Measurements from ENCODE around the gene COG5. TPM values are rescaled to one million over a fixed set of nuclear protein-coding genes. Genes with fewer than 3 reads are reported as not detected.

Gene COG5
- total and polyA plus RNA-seq, 2 of the 8 experiments (the other 6 are each of a cell fraction or from before 2014, with no cell fraction given), result 10.5 to 28.1 TPM

DNA sequence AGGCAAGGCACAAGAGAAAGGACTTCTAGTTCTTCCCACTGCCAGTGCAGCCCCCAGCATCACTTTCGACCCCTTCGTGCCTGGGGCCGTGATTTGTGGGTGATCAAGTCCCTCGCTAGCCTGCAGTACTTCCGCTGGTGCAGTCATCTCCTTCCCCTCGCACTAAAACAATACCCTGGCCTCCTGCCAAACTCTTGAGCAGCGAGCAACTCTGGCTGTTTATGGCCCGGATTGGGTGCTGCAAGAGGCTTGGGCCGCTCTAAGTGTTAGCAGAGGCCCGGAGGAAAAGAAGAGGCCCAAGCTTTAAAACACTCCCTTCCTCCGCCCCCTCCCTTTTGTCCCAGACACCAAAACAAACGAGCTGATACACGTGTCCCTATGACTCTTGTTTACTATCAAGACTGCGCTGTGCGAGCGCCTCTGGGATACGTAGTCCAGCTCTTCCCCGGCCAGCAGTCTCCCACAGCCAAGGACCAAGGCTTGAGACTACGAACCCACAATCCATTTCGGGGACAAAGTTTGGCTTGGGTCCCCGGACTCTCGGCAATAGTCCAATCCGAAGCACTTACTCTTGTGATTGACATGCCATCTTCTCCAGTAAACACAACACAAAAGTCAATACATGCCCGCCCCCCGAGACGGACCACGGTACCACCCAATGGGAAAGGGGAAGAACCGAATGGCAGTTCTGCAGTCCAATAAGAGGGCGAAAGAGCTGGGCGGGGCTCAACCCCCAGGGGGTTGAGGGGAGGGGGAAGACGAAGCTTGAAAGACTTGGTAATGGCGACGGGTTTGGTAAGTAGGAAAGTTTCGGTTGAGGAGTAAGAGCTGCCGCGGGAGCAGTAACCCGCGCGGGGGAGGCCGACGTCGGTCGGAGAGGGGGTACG, 395.2 kb downstream of the COG5 start, which contains the start of gene HBP1 (continued):
- no peak for TF ChIP-seq BRCA1 (IDR thresholded peaks at IDR 0.05; ENCODE audit: low read depth, low read length)
- no peak for TF ChIP-seq RXRA (IDR thresholded peaks at IDR 0.05; ENCODE audit: insufficient read depth, low read depth, low read length)
- peak; percentile 75 for TF ChIP-seq TBP (IDR thresholded peaks at IDR 0.05; ENCODE audit: low read depth, low read length)
- TF ChIP-seq NANOG (IDR thresholded peaks at IDR 0.05; ENCODE audit: insufficient read depth, low read depth, low read length, poor library complexity, severe bottlenecking), result no peak
- no peak for TF ChIP-seq CHD1 (IDR thresholded peaks at IDR 0.05; ENCODE audit: low read depth, low read length)
- peak; percentile 92 for TF ChIP-seq YY1 (IDR thresholded peaks at IDR 0.05; ENCODE audit: low read depth, low read length)
- TF ChIP-seq, protein P1, sequence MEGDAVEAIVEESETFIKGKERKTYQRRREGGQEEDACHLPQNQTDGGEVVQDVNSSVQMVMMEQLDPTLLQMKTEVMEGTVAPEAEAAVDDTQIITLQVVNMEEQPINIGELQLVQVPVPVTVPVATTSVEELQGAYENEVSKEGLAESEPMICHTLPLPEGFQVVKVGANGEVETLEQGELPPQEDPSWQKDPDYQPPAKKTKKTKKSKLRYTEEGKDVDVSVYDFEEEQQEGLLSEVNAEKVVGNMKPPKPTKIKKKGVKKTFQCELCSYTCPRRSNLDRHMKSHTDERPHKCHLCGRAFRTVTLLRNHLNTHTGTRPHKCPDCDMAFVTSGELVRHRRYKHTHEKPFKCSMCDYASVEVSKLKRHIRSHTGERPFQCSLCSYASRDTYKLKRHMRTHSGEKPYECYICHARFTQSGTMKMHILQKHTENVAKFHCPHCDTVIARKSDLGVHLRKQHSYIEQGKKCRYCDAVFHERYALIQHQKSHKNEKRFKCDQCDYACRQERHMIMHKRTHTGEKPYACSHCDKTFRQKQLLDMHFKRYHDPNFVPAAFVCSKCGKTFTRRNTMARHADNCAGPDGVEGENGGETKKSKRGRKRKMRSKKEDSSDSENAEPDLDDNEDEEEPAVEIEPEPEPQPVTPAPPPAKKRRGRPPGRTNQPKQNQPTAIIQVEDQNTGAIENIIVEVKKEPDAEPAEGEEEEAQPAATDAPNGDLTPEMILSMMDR (IDR thresholded peaks at IDR 0.05; ENCODE audit: control extremely low read depth in 1 of 3, insufficient read depth in 1 of 3, low read depth in 1 of 3, low read length in 3 of 3), result no peak
- TF ChIP-seq FOSL1 (IDR thresholded peaks at IDR 0.05; ENCODE audit: insufficient read depth, low read depth, low read length), result no peak
- no peak for TF ChIP-seq HDAC6 (IDR thresholded peaks at IDR 0.05; ENCODE audit: low read depth, low read length)
- no peak for TF ChIP-seq ZNF274 (IDR thresholded peaks at IDR 0.05; ENCODE audit: borderline replicate concordance, extremely low read depth, low read length)
- TF ChIP-seq MAFK (IDR thresholded peaks at IDR 0.05; ENCODE audit: low read depth, low read length), result no peak
- no peak for TF ChIP-seq SIRT6 (IDR thresholded peaks at IDR 0.05; ENCODE audit: low read length)
- TF ChIP-seq SP1 (IDR thresholded peaks at IDR 0.05; ENCODE audit: low read depth, low read length), result peak; percentile 99
- no peak for TF ChIP-seq RFX5 (IDR thresholded peaks at IDR 0.05; ENCODE audit: borderline replicate concordance, low read depth, low read length)
- TF ChIP-seq, protein P2, sequence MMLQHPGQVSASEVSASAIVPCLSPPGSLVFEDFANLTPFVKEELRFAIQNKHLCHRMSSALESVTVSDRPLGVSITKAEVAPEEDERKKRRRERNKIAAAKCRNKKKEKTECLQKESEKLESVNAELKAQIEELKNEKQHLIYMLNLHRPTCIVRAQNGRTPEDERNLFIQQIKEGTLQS (IDR thresholded peaks at IDR 0.05; ENCODE audit: insufficient read depth, low read depth, low read length), result no peak
- TF ChIP-seq SP2 (IDR thresholded peaks at IDR 0.05; ENCODE audit: low read length), result peak; percentile 97
- TF ChIP-seq, protein P3, sequence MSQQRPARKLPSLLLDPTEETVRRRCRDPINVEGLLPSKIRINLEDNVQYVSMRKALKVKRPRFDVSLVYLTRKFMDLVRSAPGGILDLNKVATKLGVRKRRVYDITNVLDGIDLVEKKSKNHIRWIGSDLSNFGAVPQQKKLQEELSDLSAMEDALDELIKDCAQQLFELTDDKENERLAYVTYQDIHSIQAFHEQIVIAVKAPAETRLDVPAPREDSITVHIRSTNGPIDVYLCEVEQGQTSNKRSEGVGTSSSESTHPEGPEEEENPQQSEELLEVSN (IDR thresholded peaks at IDR 0.05), result no peak
- TF ChIP-seq CBX5 (IDR thresholded peaks at IDR 0.05; ENCODE audit: low read depth, low read length), result no peak
- no peak for TF ChIP-seq POU5F1 (IDR thresholded peaks at IDR 0.05; ENCODE audit: low read depth, low read length)
- TF ChIP-seq CTBP2 (IDR thresholded peaks at IDR 0.05; ENCODE audit: borderline replicate concordance, insufficient read depth, insufficient read length, low read length), result no peak
- TF ChIP-seq TCF12 (IDR thresholded peaks at IDR 0.05; ENCODE audit: low read depth, low read length), result no peak
